Activated T-cell treated with anti-CD3 and anti-CD28 coated beads for 1 hour (primary cell): ENCODE results near the gene PCBP3.
"Not testable (repeated sequence)": the region's sequence is repeated elsewhere in the genome, so short reads cannot be mapped to it uniquely, and the experiment has no call there.

Experiments used
- DNase-seq: peaks from one replicate; pipeline ENCODE4 v3.0.0-alpha.2; 2020; ENCODE audit warnings: low read depth

PCBP3 gene

GRCh38 chr21:45809421-45809820 lies 165.9 kb downstream of the PCBP3 start:
- no peak for DNase-seq

- DNase-seq = no peak
These were observed 167.6 kb downstream of the PCBP3 start for GRCh38 chr21:45811136-45811535.

- DNase-seq = not testable (repeated sequence)
These were observed 170.8 kb downstream of the PCBP3 start for GRCh38 chr21:45814210-45814940.

- not testable (repeated sequence) for DNase-seq
These were observed 172.3 kb downstream of the PCBP3 start for GRCh38 chr21:45815781-45816180.

- no peak for DNase-seq
These were observed 173.3 kb downstream of the PCBP3 start for GRCh38 chr21:45816794-45817193.

- DNase-seq = no peak
These were observed 173.8 kb downstream of the PCBP3 start for GRCh38 chr21:45817345-45817744.

GRCh38 chr21:45818276-45818903 lies 174.9 kb downstream of the PCBP3 start:
- no peak for DNase-seq

- peak; percentile 41 for DNase-seq
These were observed 175.4 kb downstream of the PCBP3 start for GRCh38 chr21:45818904-45819285.

- DNase-seq = no peak
These were observed 176.1 kb downstream of the PCBP3 start for GRCh38 chr21:45819478-45820170.

- DNase-seq = peak; percentile 75
These were observed 176.9 kb downstream of the PCBP3 start for GRCh38 chr21:45820171-45821091.

GRCh38 chr21:45821315-45821962 lies 177.9 kb downstream of the PCBP3 start:
- DNase-seq = no peak

- no peak for DNase-seq
These were observed 178.5 kb downstream of the PCBP3 start for GRCh38 chr21:45821998-45822397.

GRCh38 chr21:45822429-45823099 lies 179.0 kb downstream of the PCBP3 start:
- no peak for DNase-seq

- DNase-seq = no peak
These were observed 179.7 kb downstream of the PCBP3 start for GRCh38 chr21:45823100-45823681.

GRCh38 chr21:45824546-45825215 lies 181.2 kb downstream of the PCBP3 start:
- DNase-seq = no peak

GRCh38 chr21:45825219-45825618 lies 181.7 kb downstream of the PCBP3 start:
- DNase-seq = no peak

GRCh38 chr21:45826676-45827301 lies 183.3 kb downstream of the PCBP3 start:
- DNase-seq = no peak

- DNase-seq = no peak
These were observed 183.8 kb downstream of the PCBP3 start for GRCh38 chr21:45827302-45827692.

- no peak for DNase-seq
These were observed 184.5 kb downstream of the PCBP3 start for GRCh38 chr21:45827881-45828579.
